Measurements from ENCODE around the gene ECHDC3. TPM values are rescaled to one million over a fixed set of nuclear protein-coding genes. Genes with fewer than 3 reads are reported as not detected.

The ECHDC3 gene
- total RNA-seq, 1 donor from 2014 or later: 94.6 TPM

- ATAC-seq (no peak), DNase-seq (no peak)
- intact Hi-C loops (cut with micrococcal nuclease): no loop called here
Observed at GRCh38 chr10:11797847-11798633, 55.9 kb downstream of the ECHDC3 start.

- DNase-seq: no peak
- intact Hi-C loops (cut with micrococcal nuclease): no loop called here
- no peak for ATAC-seq
Observed at GRCh38 chr10:11798845-11799735, 56.9 kb downstream of the ECHDC3 start.

- intact Hi-C loops (cut with micrococcal nuclease): no loop called here
- ATAC-seq (no peak), DNase-seq (no peak)
Observed at GRCh38 chr10:11799736-11800080, 57.5 kb downstream of the ECHDC3 start.

GRCh38 chr10:11804336-11804735, 62.2 kb downstream of the ECHDC3 start:
- no peak for ATAC-seq
- DNase-seq: no peak
- intact Hi-C loops (cut with micrococcal nuclease): no loop called here

- ATAC-seq (no peak), DNase-seq (no peak)
- intact Hi-C loops (cut with micrococcal nuclease): no loop called here
Observed at GRCh38 chr10:11805792-11806191, 63.6 kb downstream of the ECHDC3 start.

- DNase-seq: no peak
- intact Hi-C loops (cut with micrococcal nuclease): no loop called here
- ATAC-seq: no peak
Observed at GRCh38 chr10:11806706-11807105, 64.5 kb downstream of the ECHDC3 start.

GRCh38 chr10:11808808-11809207, 66.6 kb downstream of the ECHDC3 start:
- intact Hi-C loops (cut with micrococcal nuclease): no loop called here
- ATAC-seq: no peak
- no peak for DNase-seq

GRCh38 chr10:11810313-11810766, 68.2 kb downstream of the ECHDC3 start:
- ATAC-seq (no peak), DNase-seq (no peak)
- intact Hi-C loops (cut with micrococcal nuclease): no loop called here

GRCh38 chr10:11810973-11811372, 68.8 kb downstream of the ECHDC3 start:
- ATAC-seq (no peak), DNase-seq (no peak)
- intact Hi-C loops (cut with micrococcal nuclease): no loop called here

GRCh38 chr10:11813177-11813576, 71.0 kb downstream of the ECHDC3 start:
- intact Hi-C loops (cut with micrococcal nuclease): no loop called here
- DNase-seq: no peak
- ATAC-seq: no peak

Other genes with a start within 250 kb of the ECHDC3 start
- 6.9 TPM for gene USP6NL, start 130.7 kb upstream of the ECHDC3 start, total RNA-seq
- 1.1 TPM for gene PROSER2, start 81.0 kb downstream of the ECHDC3 start, total RNA-seq

All from left ventricle myocardium superior (tissue), 1 donor.